ENCODE data around the gene CR2.
"Not testable (repeated sequence)": the region's sequence is repeated elsewhere in the genome, so short reads cannot be mapped to it uniquely, and the experiment has no call there.

The CR2 gene

DNA sequence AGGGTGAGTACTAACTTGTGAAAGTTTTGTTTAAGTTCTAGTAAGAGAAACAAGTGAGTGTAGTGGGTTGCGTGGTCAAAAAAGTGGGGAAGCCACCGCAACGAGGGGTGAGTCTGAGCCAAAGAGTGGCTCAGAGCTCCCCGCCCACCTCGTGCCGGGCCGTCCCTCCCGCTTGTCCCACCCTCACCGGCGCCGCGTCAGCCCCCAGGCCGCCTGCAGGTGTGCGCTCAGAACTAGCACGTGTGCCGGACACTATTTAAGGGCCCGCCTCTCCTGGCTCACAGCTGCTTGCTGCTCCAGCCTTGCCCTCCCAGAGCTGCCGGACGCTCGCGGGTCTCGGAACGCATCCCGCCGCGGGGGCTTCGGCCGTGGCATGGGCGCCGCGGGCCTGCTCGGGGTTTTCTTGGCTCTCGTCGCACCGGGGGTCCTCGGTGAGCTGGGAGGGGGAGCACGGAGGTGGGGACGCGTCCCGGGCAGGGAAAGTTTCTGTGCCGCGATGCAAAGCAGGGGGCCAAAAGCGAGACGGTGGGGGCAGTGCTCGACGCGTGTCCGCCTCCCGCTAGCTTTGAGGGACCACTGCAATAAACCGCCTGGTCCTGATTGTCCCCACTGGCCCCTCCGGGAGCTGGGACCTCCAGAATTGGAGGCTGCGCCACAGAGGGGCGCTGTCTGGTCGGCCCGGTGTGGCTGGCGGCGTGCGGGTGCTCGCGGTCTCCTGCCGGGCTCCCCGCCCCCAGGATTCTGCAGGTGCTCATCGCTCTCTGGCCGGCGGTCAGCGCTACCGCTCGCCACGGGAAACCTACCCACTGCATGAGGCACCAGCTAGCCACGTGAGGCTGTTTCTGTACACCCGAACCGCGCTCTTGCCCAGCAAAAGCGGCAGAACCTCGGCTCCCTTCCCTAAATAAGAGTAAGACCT lies at the start of gene CR2:
TSS of gene CR2 (plus strand) at position 283 of the 919 bp plus-strand sequence. CDS start at position 374, 91 bp downstream.
- DNase-seq (ENCODE audit: low spot score), result peak; percentile 19

DNA sequence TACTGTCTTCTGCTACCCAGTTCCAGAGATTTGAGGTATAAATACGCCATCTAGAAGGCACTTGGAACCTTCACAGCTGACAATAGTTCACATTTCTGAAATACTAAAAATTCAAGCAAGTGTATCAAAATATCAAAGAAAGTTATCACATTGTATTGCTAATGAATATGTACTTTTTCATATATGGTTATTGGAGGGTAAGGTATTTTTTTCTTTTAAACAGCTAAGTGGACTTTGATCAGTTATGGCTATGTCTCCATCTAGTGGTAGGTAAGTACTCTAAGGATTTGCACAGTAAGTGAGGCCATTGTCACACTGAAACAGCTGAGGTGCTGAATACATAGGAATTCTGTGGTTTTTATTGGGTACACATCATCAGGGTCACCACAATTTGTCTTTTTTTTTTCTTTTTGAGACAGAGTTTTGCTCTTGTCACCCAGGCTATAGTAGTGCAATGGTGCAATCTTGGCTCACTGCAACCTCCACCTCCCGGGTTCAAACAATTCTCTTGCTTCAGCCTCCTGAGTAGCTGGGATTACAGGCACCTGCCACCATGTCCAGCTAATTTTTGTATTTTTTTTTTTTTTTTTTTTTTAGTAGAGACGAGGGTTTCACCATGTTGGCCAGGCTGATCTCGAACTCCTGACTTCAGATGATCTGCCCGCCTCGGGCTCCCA lies 49.1 kb upstream of the CR2 start:
- peak; percentile 46 for DNase-seq (ENCODE audit: low spot score)

- no peak for DNase-seq (ENCODE audit: low spot score)
These were observed 48.3 kb upstream of the CR2 start for GRCh38 chr1:207405814-207406213.

GRCh38 chr1:207407655-207408260 lies 46.4 kb upstream of the CR2 start:
- DNase-seq (ENCODE audit: low spot score), result no peak

GRCh38 chr1:207412845-207413244 lies 41.3 kb upstream of the CR2 start:
- DNase-seq (ENCODE audit: low spot score), result no peak

DNA sequence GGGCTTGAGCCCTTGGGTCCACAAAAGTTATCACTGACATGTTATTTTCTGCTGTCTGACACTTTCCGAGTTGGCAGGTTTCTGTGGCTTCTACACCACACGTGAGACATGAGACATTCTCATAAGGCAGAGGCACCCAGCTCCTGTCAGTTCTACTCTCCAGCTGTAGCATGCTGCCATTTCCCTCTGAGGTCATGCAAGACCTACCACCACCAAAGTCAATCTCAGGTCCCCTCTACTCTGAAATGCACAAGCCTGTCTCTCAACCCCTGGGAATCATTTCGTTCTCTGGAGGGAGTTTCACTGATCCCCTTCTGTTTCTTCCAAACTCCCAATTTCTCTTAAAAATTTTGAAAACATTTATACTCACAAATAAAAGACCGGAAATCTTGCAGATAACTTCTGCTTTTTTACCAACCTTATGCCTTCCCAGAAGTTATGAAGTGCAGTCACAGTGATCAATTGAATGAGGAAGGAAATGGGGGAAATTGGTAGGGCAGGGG lies 39.5 kb upstream of the CR2 start:
- no peak for DNase-seq (ENCODE audit: low spot score)

DNA sequence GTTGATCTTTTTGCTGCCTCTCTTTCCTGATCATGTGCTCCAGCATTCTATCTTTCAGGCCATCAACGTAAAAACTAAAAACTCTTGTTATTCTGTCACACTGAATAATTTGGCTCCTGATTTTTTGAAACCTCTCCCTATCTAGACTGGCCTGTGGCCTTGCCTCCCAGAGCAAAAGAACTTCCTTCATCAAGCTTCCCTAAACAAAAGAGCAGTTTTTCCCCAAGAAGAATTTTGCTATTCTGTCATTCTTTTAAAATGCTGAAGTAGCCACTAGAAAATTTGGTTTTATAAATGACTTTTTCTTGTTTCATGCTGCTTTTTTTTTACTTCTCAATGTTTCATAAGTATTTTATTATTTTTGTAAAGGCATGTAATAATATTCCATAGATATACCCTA lies 37.1 kb upstream of the CR2 start:
- no peak for DNase-seq (ENCODE audit: low spot score)

DNA sequence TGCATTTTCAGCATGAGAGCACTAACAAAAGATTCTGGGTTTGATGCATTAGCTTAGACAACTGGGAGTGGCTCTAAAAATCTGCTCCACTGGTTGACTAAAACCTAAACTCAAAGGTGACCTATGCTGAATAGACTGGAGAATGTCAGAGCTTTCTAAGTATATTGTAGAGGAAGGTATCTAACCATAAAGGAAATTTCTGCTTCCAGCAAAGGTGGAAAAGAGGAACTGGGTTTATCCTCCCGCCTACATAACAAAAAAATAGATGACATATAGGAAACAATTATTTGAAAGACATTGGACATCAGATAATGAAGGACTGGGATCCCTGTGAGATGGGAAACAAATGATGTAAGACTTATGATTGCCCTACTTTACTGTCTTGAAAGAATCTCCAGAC lies 35.8 kb upstream of the CR2 start:
- DNase-seq (ENCODE audit: low spot score), result no peak

- DNase-seq (ENCODE audit: low spot score), result no peak
These were observed 34.0 kb upstream of the CR2 start for GRCh38 chr1:207420109-207420508.

GRCh38 chr1:207421078-207421477 lies 33.0 kb upstream of the CR2 start:
- no peak for DNase-seq (ENCODE audit: low spot score)

- no peak for DNase-seq (ENCODE audit: low spot score)
These were observed 30.4 kb upstream of the CR2 start for GRCh38 chr1:207423560-207424292.

- no peak for DNase-seq (ENCODE audit: low spot score)
These were observed 29.5 kb upstream of the CR2 start for GRCh38 chr1:207424570-207425131.

GRCh38 chr1:207427832-207428585 lies 26.1 kb upstream of the CR2 start:
- no peak for DNase-seq (ENCODE audit: low spot score)

DNA sequence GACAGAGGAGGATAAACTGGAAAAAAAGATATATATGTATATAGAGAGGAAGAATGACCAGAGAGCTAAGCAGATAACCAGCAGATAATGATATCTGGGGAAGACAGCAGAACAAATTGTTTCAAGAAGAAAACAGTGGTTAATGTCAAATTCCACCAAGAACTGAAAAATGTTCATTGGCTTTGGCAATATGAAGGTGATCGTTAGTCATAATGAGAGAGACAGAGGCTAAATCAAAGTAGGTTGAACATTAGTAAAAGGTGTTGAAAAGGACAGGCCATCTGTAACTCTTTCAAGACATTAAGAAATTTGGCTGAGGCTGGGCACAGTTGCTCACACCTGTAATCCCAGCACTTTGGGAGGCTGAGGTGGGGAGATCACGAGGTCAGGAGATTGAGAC lies 25.3 kb upstream of the CR2 start:
- DNase-seq (ENCODE audit: low spot score), result no peak

DNA sequence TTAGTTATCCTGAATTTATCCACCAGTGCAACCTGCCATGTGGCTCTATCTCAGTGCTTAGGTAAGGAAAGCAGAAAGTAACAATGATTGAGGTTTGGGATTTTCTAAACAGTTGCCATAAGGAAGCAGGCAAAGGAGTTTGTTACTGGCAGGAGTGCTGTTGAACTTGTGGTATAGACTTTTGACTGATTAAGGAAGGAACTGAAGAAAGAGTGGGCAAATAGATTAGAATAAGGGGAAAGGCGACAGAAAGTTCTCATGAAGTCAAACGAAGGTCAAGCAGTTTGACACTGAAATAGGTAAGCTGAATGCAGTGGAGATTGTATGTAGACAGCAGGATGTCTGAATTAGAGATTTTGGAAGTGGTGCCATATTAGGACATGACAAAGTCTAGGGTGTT lies 24.2 kb upstream of the CR2 start:
- DNase-seq (ENCODE audit: low spot score), result no peak

DNA sequence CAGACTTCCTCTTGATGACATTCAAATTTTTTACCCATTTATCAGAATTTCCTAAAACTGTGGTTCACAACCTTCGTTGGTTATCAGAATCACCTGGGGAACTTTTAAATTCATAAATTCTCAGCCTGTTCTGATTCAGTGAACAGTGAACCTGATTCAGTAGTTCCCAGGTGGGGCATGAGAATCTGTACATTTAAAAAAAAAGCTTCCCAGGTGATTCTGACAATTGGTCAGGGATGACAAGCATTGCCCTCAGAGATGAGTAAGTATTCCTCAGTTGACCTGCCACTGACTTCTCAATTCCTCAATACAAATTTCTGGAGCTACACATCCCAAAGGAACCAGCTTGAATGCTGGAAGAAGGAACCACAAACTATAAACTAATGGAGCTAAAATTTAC lies 23.5 kb upstream of the CR2 start:
- no peak for DNase-seq (ENCODE audit: low spot score)

DNA sequence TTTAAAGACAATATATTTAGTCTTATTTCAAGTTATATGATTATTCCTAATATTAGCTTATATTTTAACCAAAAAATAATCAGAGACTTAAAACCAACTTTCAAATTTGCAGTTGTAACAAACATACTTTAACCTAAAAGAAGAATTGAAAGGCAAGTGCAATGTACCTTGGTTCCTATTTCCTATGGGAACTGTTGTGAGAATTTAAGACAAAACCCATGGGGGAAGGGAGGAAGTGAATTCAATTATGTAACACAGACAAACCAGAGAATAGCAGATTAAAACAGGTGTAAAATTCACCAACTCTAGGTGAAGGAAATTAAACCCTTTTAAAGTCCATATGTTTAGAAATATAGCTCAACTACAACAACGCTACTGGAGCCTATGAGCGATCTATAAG lies 22.6 kb upstream of the CR2 start:
- no peak for DNase-seq (ENCODE audit: low spot score)

- no peak for DNase-seq (ENCODE audit: low spot score)
These were observed 20.7 kb upstream of the CR2 start for GRCh38 chr1:207433435-207433834.

DNA sequence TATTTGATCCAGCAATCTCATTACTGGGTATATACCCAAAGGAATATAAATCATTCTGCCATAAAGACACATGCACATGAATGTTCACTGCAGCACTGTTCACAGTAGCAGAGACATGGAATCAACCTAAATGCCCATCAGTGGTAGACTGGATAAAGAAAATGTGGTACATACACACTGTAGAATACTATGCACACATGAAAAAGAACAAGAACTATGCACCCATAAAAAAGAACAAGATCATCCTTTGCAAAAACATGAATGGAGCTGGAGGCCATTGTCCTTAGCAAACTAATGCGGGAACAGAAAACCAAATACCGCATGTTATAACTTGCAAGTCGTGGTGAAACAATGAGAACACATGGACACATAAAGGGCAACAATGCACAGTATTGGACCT lies 17.4 kb upstream of the CR2 start:
- DNase-seq (ENCODE audit: low spot score), result not testable (repeated sequence)

- no peak for DNase-seq (ENCODE audit: low spot score)
These were observed 13.5 kb upstream of the CR2 start for GRCh38 chr1:207440626-207441025.
